GM12878 (cell line): ENCODE results near the gene SMARCB1. TPM values are rescaled to one million over a fixed set of nuclear protein-coding genes. Genes with fewer than 3 reads are reported as not detected.

Experiments
- ATAC-seq: fragments of 200-7000 bp; cut with Tn5 transposase; 3 replicates; pipeline ENCODE4 v1.9.1; 2020; ENCODE audit warnings: mild to moderate bottlenecking, moderate library complexity
- BruUV-seq: library from RNA; stranded (reverse); fragments of 400-500 nt; replicated peaks from 2 replicates; lab custom pipeline; 2021; lab: Mats Ljungman, UMichigan
- CTCF ChIA-PET: fragments of 300-600 bp; sonication (Branson Sonifier 250); formaldehyde crosslinking; extraction: SDS; loops from one replicate; lab custom pipeline; 2021; ENCODE audit warnings: inconsistent platforms; lab: Yijun Ruan, JAX
- POLR2A ChIA-PET: fragments of 350-600 bp; formaldehyde crosslinking; extraction: SDS; loops from one replicate; lab custom pipeline; 2021; ENCODE audit warnings: inconsistent platforms; lab: Charles Lee
- RAD21 ChIA-PET: fragments of 300-600 bp; sonication (Branson Sonifier 250); formaldehyde crosslinking; loops from one replicate; lab custom pipeline; 2023; ENCODE audit warnings: antibody characterized with exemption; ENCODE audit not compliant: unreplicated experiment; lab: Charles Lee
- SMC1A ChIA-PET: fragments of 300-600 bp; sonication (Branson Sonifier 250); formaldehyde crosslinking; loops from one replicate; lab custom pipeline; 2023; ENCODE audit not compliant: unreplicated experiment, uncharacterized antibody; lab: Charles Lee
- DNase-seq: peaks from one replicate; pipeline ENCODE4 v3.0.0-alpha.2; 2011; ENCODE audit warnings: low read depth, low spot score
- FAIRE-seq: peaks from 3 replicates; lab custom pipeline; 2011; peaks lifted over from hg19 to GRCh38; lab: Jason Lieb, UNC
- H2AFZ ChIP-seq: 2 replicates; pipeline ENCODE4 v1.6.0; 2011; ENCODE audit warnings: low read depth, low read length, control low read depth; ENCODE audit not compliant: control insufficient read depth
- H3K27ac ChIP-seq: 2 replicates; pipeline ENCODE4 v1.5.1; 2011; ENCODE audit warnings: control low read depth; ENCODE audit not compliant: control insufficient read depth, insufficient read depth
- H3K27me3 ChIP-seq, 2 experiments: replicated peaks in 1 of 2; 2 replicates each; pipeline versions ENCODE4 v1.6.0 to v1.6.1; 2011; ENCODE audit warnings: low read length in 1 of 2; ENCODE audit not compliant: control insufficient read depth in 2 of 2, insufficient read depth in 2 of 2
- H3K36me3 ChIP-seq, 2 experiments: 2 replicates each; pipeline ENCODE4 v1.5.1; 2011; ENCODE audit warnings: low read length in 1 of 2; ENCODE audit not compliant: control insufficient read depth in 2 of 2, insufficient read depth in 2 of 2
- H3K4me1 ChIP-seq: 2 replicates; pipeline ENCODE4 v1.6.1; 2011; ENCODE audit warnings: mild to moderate bottlenecking, low read length, moderate library complexity, mixed read lengths; ENCODE audit not compliant: control insufficient read depth, insufficient read depth
- H3K4me2 ChIP-seq: 2 replicates; pipeline ENCODE4 v1.6.0; 2011; ENCODE audit warnings: control low read depth; ENCODE audit not compliant: control insufficient read depth, insufficient read depth
- H3K4me3 ChIP-seq: fragments of 200-600 bp; sonication (generic); 2 replicates; pipeline ENCODE4 v1.5.1; 2016
- H3K79me2 ChIP-seq: 2 replicates; pipeline ENCODE4 v1.6.0; 2011; ENCODE audit warnings: low read length; ENCODE audit not compliant: control insufficient read depth, insufficient read depth
- H3K9ac ChIP-seq: 2 replicates; pipeline ENCODE4 v1.8.0; 2011; ENCODE audit warnings: low read length, control low read depth, mixed read lengths; ENCODE audit not compliant: control insufficient read depth, insufficient read depth
- H3K9me3 ChIP-seq: replicated peaks from 3 replicates; pipeline ENCODE4 v1.5.1; 2011; ENCODE audit warnings: mild to moderate bottlenecking, low read length; ENCODE audit not compliant: control insufficient read depth, insufficient read depth
- H4K20me1 ChIP-seq: 2 replicates; pipeline ENCODE4 v1.6.0; 2011; ENCODE audit not compliant: control insufficient read depth, insufficient read depth
- ATF7 ChIP-seq: fragments of 450-650 bp; IDR thresholded peaks from 2 replicates; pipeline ENCODE4 v1.6.1; 2016; ENCODE audit warnings: low read depth, mild to moderate bottlenecking
- BACH1 ChIP-seq: fragments of 450-650 bp; IDR thresholded peaks from 2 replicates; pipeline ENCODE4 v1.6.1; 2017; ENCODE audit warnings: mild to moderate bottlenecking, borderline replicate concordance
- BMI1 ChIP-seq: fragments of 450-650 bp; IDR thresholded peaks from 2 replicates; pipeline ENCODE4 v1.6.1; 2016; ENCODE audit warnings: mild to moderate bottlenecking, moderate library complexity, borderline replicate concordance
- E2F8 ChIP-seq: fragments of 450-650 bp; IDR thresholded peaks from 2 replicates; pipeline ENCODE4 v1.6.1; 2018; ENCODE audit warnings: mild to moderate bottlenecking, low read depth, moderate library complexity; ENCODE audit not compliant: partially characterized antibody
- EGR1 ChIP-seq, 2 experiments: IDR thresholded peaks; 1 replicate in 1 of 2; 2 replicates in 1 of 2; pipeline ENCODE4 v1.6.1; 2011 to 2012; ENCODE audit warnings: low read depth in 2 of 2, low read length in 2 of 2, borderline replicate concordance in 1 of 2, mild to moderate bottlenecking in 1 of 2, moderate library complexity in 1 of 2
- HDGF ChIP-seq: fragments of 450-650 bp; IDR thresholded peaks from 2 replicates; pipeline ENCODE4 v1.6.1; 2016; ENCODE audit warnings: antibody characterized with exemption
- IRF3 ChIP-seq: fragments of 450-650 bp; IDR thresholded peaks from 2 replicates; pipeline ENCODE4 v1.6.1; 2014; ENCODE audit warnings: mild to moderate bottlenecking
- IRF4 ChIP-seq: IDR thresholded peaks from 2 replicates; pipeline ENCODE4 v1.6.1; 2011; ENCODE audit warnings: low read depth, low read length
- MYB ChIP-seq: fragments of 150-350 bp; IDR thresholded peaks from 2 replicates; pipeline ENCODE4 v1.6.1; 2014; ENCODE audit warnings: mild to moderate bottlenecking, low read depth, low read length, borderline replicate concordance
- NFYA ChIP-seq: IDR thresholded peaks from 2 replicates; pipeline ENCODE4 v1.6.1; 2011; ENCODE audit warnings: low read depth, mild to moderate bottlenecking, low read length, improper control_type of control experiment, borderline replicate concordance
- NR2C1 ChIP-seq: fragments of 450-650 bp; IDR thresholded peaks from 2 replicates; pipeline ENCODE4 v1.6.1; 2017; ENCODE audit warnings: antibody characterized with exemption, mild to moderate bottlenecking, moderate library complexity
- NR2F1 ChIP-seq: fragments of 450-650 bp; conservative IDR thresholded peaks from 2 replicates; pipeline ENCODE4 v1.6.1; 2017; ENCODE audit warnings: mild to moderate bottlenecking
- NRF1 ChIP-seq: conservative IDR thresholded peaks from 2 replicates; pipeline ENCODE4 v1.6.1; 2011; ENCODE audit warnings: mild to moderate bottlenecking, low read depth, low read length, improper control_type of control experiment
- STAT3 ChIP-seq: IDR thresholded peaks from 2 replicates; pipeline ENCODE4 v1.6.1; 2011; ENCODE audit warnings: low read depth, low read length, improper control_type of control experiment
- TCF7 ChIP-seq: IDR thresholded peaks from 2 replicates; pipeline ENCODE4 v1.6.1; 2014; ENCODE audit warnings: antibody characterized with exemption, borderline replicate concordance
- USF2 ChIP-seq: IDR thresholded peaks from 2 replicates; pipeline ENCODE4 v1.6.1; 2011; ENCODE audit warnings: low read depth, low read length, improper control_type of control experiment, borderline replicate concordance
- ZBTB33 ChIP-seq: fragments of 450-650 bp; IDR thresholded peaks from 2 replicates; pipeline ENCODE4 v1.6.1; 2017; ENCODE audit warnings: mild to moderate bottlenecking
- ZNF217 ChIP-seq: fragments of 450-650 bp; IDR thresholded peaks from 2 replicates; pipeline ENCODE4 v1.6.1; 2017; ENCODE audit warnings: antibody characterized with exemption, mild to moderate bottlenecking
- ZNF622 ChIP-seq: fragments of 450-650 bp; IDR thresholded peaks from 2 replicates; pipeline ENCODE4 v1.6.1; 2017; ENCODE audit warnings: mild to moderate bottlenecking, inconsistent platforms
- WGBS: methylation state at CpG from one replicate; pipeline ENCODE4 v1.1.6; 2016; ENCODE audit warnings: low lambda C conversion rate; ENCODE audit not compliant: insufficient replicate concordance, insufficient coverage; ENCODE audit errors: missing lambda C conversion rate; 5-methylcytosine and 5-hydroxymethylcytosine counted together
- in situ Hi-C: fragments of 300-500 bp; cut with MboI; formaldehyde crosslinking; loops from 9 replicates; pipeline ENCODE4 v1.14.3; 2018; ENCODE audit warnings: mixed read lengths
- intact Hi-C: fragments of 100-400 bp; cut with micrococcal nuclease; formaldehyde crosslinking; loops from one replicate; pipeline ENCODE4 v1.14.2; 2022; ENCODE audit not compliant: unreplicated experiment
- polyA plus RNA-seq, 11 experiments: library from polyadenylated mRNA; depleted of rRNA in 4 of 11; unstranded in 6 of 11; stranded (reverse) in 5 of 11; fragments of >200 nt; fragmentation: Nextera tagmentation in 4 of 11; fragmentation: Illumina TruSeq in 1 of 11; extraction: Ambion mirVana in 4 of 11; extraction: Trizol in 1 of 11; gene quantifications; 1 replicate in 1 of 11; 2 replicates in 10 of 11; pipeline versions ENCODE4 v1.2.1 to v1.2.3, GENCODE V29; 2011 to 2016; ENCODE audit warnings: inconsistent platforms in 2 of 11, missing spikeins in 2 of 11, low read depth in 1 of 11
- total RNA-seq, 4 experiments: library from RNA; depleted of rRNA in 3 of 4; stranded (reverse); fragments of >200 nt in 3 of 4; fragmentation: Illumina TruSeq in 1 of 4; extraction: Trizol in 1 of 4; gene quantifications; 2 replicates each; pipeline versions ENCODE4 v1.2.1 to v1.2.3, GENCODE V29; 2013 to 2021

SMARCB1 gene
- total and polyA plus RNA-seq, 10 of the 15 experiments (the other 5 are each of a cell fraction or from before 2014, with no cell fraction given), result 9.1 to 215 (median 183) TPM

GRCh38 chr22:23779083-23779482 lies 7.7 kb upstream of the SMARCB1 start:
- WGBS, result 74% methylated on average over 16 of the region's 16 CpGs
- intact Hi-C loops, result no loop called here
- no peak for DNase-seq

More at GRCh38 chr22:23779083-23779482, 7.7 kb upstream of the SMARCB1 start:
- Histone ChIP-seq H3K4me2 (no peak overlapping the region), H3K4me1 (no peaks in the 10 kb centered on the region), H3K27ac (no peak overlapping the region), H3K27me3 (peaks cover 0 to 2% of the 10 kb centered on the region in 2 experiments; a peak in 1 of 4 replicates), H3K36me3 (no peaks in the 10 kb centered on the region), H3K4me3 (no peak overlapping the region), H2AFZ (no peak overlapping the region), H4K20me1 (no peaks in the 10 kb centered on the region), H3K9me3 (no peaks in the 10 kb centered on the region), H3K9ac (no peak overlapping the region), H3K79me2 (no peaks in the 10 kb centered on the region)
- ChIA-PET CTCF (interaction anchor here (1.7 kb wide), 1 partner anchor 11 kb away, joined by 3 read pairs; no protein-coding TSS in a partner anchor), RAD21 (no interaction called here), SMC1A (interaction anchor here (0.7 kb wide), 1 partner anchor 45 kb away, joined by 4 read pairs; no protein-coding TSS in a partner anchor), POLR2A (no interaction called here)
- no TSS peak for BruUV-seq
- ATAC-seq (no peak), FAIRE-seq (no peak)
- in situ Hi-C loops, result no loop called here
- no peak for TF ChIP-seq NR2F1
- TF ChIP-seq HDGF, result no peak
- no peak for TF ChIP-seq NRF1
- TF ChIP-seq USF2, result no peak
- no peak for TF ChIP-seq ZNF622
- TF ChIP-seq BMI1, result no peak
- TF ChIP-seq ZNF217, result no peak
- TF ChIP-seq STAT3, result no peak
- no peak for TF ChIP-seq NR2C1
- no peak for TF ChIP-seq BACH1
- TF ChIP-seq ATF7, result no peak
- no peak for TF ChIP-seq ZBTB33
- no peak for TF ChIP-seq MYB
- TF ChIP-seq IRF3, result no peak
- no peak for TF ChIP-seq E2F8
- TF ChIP-seq TCF7, result no peak
- no peak for TF ChIP-seq EGR1 (IDR thresholded peaks at IDR 0.05; ENCODE audit: borderline replicate concordance in 1 of 2, low read depth in 2 of 2, low read length in 2 of 2)
- no peak for TF ChIP-seq IRF4
- TF ChIP-seq NFYA, result no peak
